ENCODE results near the gene CHST13. TPM values are rescaled to one million over a fixed set of nuclear protein-coding genes. Genes with fewer than 3 reads are reported as not detected.
A peak's percentile ranks its signal among the peaks of the same experiment; 100 is the strongest.

Gene CHST13
- total RNA-seq, 4 donors from 2014 or later: 2.8 to 2.9 TPM; not detected in 2

GRCh38 chr3:126526668-126527005, 2.7 kb downstream of the CHST13 start:
- no peak overlapping the region for H3K27ac ChIP-seq
- H3K27me3 ChIP-seq: no peaks in the 10 kb centered on the region
- TF ChIP-seq CTCF (IDR thresholded peaks at IDR 0.05) (no peak), POLR2A (IDR thresholded peaks at IDR 0.05) (no peak)
- no peaks in the 10 kb centered on the region for H3K36me3 ChIP-seq
- no peaks in the 10 kb centered on the region for H3K9me3 ChIP-seq
- no peak for DNase-seq
- no peak overlapping the region for H3K4me3 ChIP-seq
- H3K4me1 ChIP-seq: peaks cover 0 to 19% (median 3%) of the 10 kb centered on the region in 4 donors

DNA sequence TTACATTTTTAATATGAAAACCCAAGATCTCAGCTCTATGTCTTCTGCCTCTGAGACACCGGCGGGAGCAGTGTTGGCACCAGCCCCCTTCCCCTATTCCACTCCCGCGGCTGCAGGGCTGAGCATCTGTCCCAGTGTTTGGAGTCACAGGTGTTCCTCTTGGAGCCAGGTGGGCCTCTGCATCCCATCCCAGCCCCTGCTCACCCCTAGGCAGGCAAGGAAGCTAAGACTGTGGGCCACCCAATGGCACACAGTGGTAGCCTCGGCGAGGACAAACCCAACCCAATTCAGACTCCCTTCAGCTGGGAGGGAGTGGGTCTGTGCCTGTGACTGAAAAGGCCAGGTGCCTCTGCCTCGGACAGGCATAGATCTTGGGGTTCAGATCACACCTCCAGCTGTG, 3.1 kb downstream of the CHST13 start:
- TF ChIP-seq POLR2A (IDR thresholded peaks at IDR 0.05) (no peak), CTCF (IDR thresholded peaks at IDR 0.05) (no peak)
- Histone ChIP-seq H3K27ac (no peak overlapping the region), H3K4me3 (no peak overlapping the region), H3K4me1 (peaks cover 0 to 19% (median 3%) of the 10 kb centered on the region in 4 donors), H3K9me3 (no peaks in the 10 kb centered on the region), H3K36me3 (no peaks in the 10 kb centered on the region), H3K27me3 (no peaks in the 10 kb centered on the region)
- DNase-seq: peak in 1 of 3 donors; percentile 34

- H3K27ac ChIP-seq: no peak overlapping the region
- H3K27me3 ChIP-seq: no peaks in the 10 kb centered on the region
- H3K36me3 ChIP-seq: no peaks in the 10 kb centered on the region
- TF ChIP-seq CTCF (IDR thresholded peaks at IDR 0.05): no peak
- TF ChIP-seq POLR2A (IDR thresholded peaks at IDR 0.05): no peak
- no peaks in the 10 kb centered on the region for H3K9me3 ChIP-seq
- no peak overlapping the region for H3K4me3 ChIP-seq
- DNase-seq: peak in 1 of 3 donors; percentile 23
- H3K4me1 ChIP-seq: peaks cover 0 to 19% (median 3%) of the 10 kb centered on the region in 4 donors
Measured at GRCh38 chr3:126527455-126528211, 3.7 kb downstream of the CHST13 start.

DNA sequence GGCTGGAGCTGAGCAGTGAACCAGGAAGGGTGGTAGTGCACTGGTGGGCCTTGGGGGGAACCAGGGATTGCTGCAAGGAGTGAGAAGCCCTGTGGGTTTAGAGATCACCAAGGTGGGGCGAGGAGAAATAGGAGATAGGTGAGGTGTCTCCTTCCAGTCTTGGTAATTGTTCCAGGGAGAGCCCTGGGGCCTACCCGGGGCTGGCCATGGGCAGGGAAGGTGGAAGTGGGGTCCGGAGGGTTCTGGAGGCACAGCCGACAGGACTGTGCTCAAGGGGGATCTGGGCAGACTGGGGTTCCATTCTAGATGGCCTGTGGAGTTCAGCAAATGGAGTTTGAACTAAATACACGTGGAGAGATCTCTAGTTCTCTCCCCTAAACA, 4.5 kb downstream of the CHST13 start:
- H3K4me1 ChIP-seq: peaks cover 0 to 16% (median 3%) of the 10 kb centered on the region in 4 donors
- no peaks in the 10 kb centered on the region for H3K9me3 ChIP-seq
- H3K27me3 ChIP-seq: no peaks in the 10 kb centered on the region
- H3K36me3 ChIP-seq: no peaks in the 10 kb centered on the region
- H3K27ac ChIP-seq: no peak overlapping the region
- peak in 1 of 3 donors; percentile 23 for DNase-seq
- H3K4me3 ChIP-seq: no peak overlapping the region
- no peak for TF ChIP-seq CTCF (IDR thresholded peaks at IDR 0.05)
- no peak for TF ChIP-seq POLR2A (IDR thresholded peaks at IDR 0.05)

DNA sequence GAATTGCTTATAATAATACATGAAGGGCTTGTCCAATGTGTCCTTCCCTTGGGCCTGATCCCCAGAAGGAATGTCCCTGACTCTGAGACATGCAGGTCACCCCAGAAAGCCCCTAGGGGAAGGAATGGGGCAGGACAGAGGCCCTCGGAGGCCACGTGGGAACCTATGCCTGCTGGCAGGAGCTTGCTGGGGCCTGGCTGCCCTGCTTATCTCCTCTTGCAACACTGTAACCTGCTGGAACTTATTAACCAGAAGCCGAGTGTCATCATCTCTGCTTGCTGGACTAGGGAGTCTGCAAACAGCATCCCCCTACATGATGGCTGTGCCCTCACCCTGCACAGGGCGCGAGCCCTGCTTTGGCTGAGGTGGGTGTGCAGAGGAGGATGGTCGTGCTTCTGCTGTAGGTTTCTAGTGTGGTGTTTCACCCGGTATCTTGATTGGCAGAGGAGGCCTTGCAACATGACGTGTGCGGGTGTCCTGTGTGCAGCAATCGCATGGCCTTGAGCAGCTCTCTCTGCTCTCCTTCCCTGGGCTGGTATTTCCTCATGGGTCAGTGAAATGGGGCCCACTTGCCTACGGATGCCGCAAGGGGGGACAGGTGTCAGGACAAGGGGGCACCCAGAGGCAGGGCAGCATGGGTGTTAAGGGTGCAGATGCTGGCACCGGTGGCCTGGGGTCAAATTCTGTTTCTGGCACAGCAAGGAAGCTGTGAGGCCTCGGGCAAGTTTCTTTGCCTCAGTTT, 5.0 kb downstream of the CHST13 start:
- H3K9me3 ChIP-seq: no peaks in the 10 kb centered on the region
- no peak overlapping the region for H3K27ac ChIP-seq
- TF ChIP-seq CTCF (IDR thresholded peaks at IDR 0.05) (peak in 1 of 6 experiments; percentile 23), POLR2A (IDR thresholded peaks at IDR 0.05) (no peak)
- peak in 1 of 3 donors; percentile 42 for DNase-seq
- no peak overlapping the region for H3K4me3 ChIP-seq
- no peaks in the 10 kb centered on the region for H3K36me3 ChIP-seq
- peaks cover 0 to 10% (median 3%) of the 10 kb centered on the region in 4 donors for H3K4me1 ChIP-seq
- no peaks in the 10 kb centered on the region for H3K27me3 ChIP-seq

Measured in Peyer's patch (tissue), 4 donors.